Hematopoietic multipotent progenitor cell (in vitro differentiated cells): ENCODE data around the gene CPEB3. TPM values are rescaled to one million over a fixed set of nuclear protein-coding genes. Genes with fewer than 3 reads are reported as not detected.
"Not testable (repeated sequence)": the region's sequence is repeated elsewhere in the genome, so short reads cannot be mapped to it uniquely, and the experiment has no call there.

Experiments
- DNase-seq, 3 donors: peaks; one replicate each; pipeline ENCODE4 v3.0.0-alpha.2; 2011 to 2015; ENCODE audit warnings: low read depth in 2 of 3, low spot score in 2 of 3
- total RNA-seq: library from RNA; depleted of rRNA; stranded (reverse); fragments of >200 nt; gene quantifications from one replicate; pipeline ENCODE4 v1.2.3, GENCODE V29; 2012

Gene CPEB3
- total RNA-seq, 1 donor, result 1.9 TPM

GRCh38 chr10:92216608-92217007 is 74.3 kb downstream of the CPEB3 start:
- DNase-seq, result not testable (repeated sequence)

DNA sequence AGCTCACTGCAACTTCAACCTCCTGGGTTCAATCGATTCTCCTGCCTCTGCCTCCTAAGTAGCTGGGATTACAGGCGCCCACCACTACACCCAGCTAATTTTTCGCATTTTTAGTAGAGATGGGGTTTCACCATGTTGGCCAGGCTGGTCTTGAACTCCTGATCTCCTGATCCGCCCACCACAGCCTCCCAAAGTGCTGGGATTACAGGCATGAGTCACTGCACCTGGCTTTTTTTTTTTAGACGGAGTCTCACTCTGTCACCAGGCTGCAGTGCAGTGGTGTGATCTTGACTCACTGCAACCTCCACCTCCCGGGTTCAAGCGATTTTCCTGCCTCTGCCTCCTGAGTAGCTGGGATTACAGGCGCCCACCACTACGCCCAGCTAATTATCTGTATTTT is 75.7 kb downstream of the CPEB3 start:
- not testable (repeated sequence) for DNase-seq

DNA sequence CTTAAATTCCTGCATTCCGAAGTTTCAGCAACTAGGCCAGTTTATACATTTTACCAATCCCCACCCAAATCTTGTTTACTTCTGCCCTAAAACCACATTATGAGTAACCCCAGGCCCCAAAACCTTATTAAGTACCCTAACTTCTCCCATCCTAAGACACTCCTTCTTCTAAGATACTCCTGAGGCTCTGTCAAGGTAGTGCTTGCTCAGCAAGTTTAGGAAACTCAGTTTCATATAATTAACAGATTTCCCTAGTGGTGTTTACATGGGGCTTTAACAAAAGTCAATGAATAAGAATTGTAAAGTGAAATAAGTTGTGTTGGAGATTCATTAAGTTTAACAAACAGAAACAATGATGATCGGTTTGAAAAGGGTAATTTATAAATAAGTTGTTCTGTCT is 77.8 kb downstream of the CPEB3 start:
- DNase-seq, result no peak

GRCh38 chr10:92208736-92209135 is 82.1 kb downstream of the CPEB3 start:
- DNase-seq, result no peak

DNA sequence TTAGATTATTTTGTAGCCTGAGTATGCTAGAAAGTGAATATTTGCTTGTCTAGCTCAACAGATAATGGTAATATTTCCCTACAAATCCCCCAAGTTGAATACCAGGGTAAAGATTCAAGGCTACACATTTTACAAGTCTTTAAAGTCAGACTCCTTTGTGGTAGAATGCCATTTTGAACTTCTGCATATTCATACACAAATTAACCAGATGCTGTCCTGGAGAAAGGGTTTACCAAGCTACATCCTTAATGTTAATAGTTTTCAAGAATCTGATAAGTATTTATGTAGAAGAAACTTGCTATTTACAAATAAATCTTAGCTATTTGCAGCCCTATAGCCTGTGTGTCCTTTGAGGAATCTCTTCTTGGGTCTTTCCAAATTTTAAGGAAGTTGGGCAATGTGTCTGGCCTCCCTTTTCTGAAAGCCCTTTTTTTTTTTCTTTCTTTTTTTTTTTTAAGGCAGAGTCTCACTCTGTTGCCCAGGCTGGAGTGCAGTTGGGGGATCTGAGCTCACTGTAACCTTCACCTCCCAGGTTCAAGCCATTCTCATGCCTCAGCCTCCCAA is 82.6 kb downstream of the CPEB3 start:
- no peak for DNase-seq

DNA sequence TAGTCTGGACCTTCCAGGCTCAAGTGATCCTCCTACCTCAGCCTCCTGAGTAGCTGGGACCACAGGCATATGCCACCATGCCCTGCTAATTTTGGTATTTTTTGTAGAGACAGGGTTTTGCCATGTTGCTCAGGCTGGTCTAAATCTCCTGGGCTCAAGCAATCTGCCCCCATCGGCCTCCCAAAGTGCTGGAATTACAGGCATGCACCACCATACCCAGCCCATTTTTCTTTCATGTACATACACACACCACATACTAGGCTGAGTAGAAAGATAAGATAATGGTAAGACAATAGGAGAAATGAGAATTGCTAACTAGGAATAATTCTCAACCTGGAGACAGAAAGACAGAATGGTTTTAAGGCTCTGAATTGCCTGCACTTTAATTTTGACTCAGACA is 83.8 kb downstream of the CPEB3 start:
- DNase-seq, result no peak

DNA sequence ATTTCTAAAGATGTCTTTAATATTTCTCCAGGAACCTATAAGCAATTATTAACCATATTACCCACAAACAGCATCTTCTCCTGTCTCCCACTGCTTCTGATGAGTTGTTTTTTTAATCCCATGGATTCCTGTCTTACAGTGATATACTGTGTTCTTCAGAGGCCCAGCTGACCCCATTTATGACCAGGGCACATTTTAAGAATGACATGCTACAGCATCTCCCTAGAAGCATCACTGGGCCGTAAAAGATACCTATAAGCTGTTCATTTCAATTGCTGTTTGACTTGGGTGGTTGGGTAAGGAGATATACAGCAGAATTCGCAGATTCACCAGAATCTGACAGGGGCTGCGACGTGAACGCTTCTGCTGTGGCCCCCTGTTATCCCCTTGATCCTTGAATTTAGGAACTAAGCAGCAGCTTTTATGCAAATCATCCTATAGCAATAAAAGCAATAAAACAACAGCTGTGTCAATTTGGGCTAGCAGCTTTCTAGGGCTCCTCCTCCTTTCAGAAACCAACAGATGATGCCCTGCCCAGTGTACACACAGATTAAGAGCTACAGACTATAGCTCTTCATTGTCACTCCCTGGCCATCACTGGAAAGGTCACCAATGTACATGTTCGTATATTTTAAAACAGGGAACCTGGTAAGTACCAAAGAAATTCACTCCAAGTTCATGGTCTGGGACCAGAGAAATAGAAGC is 86.8 kb downstream of the CPEB3 start:
- DNase-seq, result no peak

DNA sequence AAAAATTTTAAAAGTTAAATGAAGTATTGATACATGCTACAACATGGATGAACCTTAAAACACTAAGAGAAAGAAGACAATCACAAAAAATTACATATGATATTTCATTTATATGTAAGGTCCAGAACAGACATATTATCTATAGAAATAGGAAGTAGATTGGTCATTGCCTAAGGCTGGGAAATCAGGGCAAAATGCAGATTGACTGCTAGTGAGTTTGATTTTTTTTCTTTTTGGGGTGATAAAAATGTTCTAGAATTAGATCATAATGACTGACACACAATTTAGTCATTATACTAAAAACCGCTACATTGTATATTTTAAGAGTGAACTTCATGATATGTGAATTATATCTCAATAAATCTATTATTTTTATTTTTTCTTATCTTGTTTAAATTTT is 88.3 kb downstream of the CPEB3 start:
- no peak for DNase-seq

DNA sequence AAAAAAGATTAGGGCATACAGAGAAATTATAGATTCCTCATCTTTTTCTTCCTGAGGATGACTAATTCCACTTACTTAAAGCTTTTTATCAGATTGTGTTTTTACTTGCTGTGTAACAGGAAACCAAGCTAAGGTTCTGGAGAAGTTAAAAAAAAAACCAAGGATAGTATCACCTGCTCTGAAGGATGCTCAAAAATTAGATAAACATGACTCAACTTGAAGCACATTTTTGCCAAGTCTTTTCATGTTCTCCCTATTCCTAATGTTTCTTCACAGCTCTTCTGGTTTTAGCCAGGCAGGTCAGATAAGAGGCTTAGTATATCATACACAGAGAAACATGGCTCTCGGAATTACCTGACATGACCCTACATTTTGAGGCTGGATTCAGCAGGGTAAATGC is 90.3 kb downstream of the CPEB3 start:
- no peak for DNase-seq

GRCh38 chr10:92187101-92187500 is 103.8 kb downstream of the CPEB3 start:
- no peak for DNase-seq

- no peak for DNase-seq
Measured at GRCh38 chr10:92184977-92185376, 105.9 kb downstream of the CPEB3 start.

DNA sequence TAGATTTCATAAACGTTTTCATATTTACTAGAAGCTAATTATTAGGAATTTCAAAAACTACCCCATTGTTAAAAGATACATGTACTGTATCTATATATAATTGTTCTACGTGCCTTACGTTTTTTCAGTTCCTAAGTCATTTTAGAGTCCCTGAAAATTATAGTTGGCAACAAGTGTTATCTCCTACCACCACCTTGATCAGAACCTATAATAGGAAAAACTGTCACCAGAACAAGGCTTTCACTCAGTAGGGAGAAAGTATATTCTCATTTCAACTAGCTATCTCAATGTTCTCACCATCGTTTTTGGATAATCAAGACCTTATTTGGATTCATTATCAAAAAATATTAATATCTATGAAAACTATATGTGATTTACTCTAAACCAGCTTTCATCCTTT is 107.7 kb downstream of the CPEB3 start:
- no peak for DNase-seq

DNA sequence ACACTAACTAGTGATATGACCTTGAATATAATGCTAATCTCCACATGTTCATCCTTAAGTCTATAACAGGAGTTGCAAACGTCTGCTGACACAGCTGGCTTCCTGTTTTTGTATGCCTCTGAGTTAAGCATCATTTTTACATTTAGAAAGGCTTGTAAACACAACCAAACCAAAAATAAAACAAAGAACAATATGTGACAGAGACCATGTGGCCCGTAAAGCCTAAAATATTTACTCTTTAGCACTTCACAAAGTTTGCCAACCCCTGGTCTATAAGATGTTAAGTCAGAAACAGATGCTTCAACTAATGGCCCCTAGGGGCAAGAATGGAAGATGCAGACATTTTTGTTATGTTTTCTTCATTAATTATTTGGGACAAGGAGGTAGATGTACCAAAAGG is 109.3 kb downstream of the CPEB3 start:
- DNase-seq, result peak in 1 of 3 donors; percentile 28

GRCh38 chr10:92180399-92180798 is 110.5 kb downstream of the CPEB3 start:
- no peak for DNase-seq

- no peak for DNase-seq
Measured at GRCh38 chr10:92177546-92177945, 113.3 kb downstream of the CPEB3 start.

DNA sequence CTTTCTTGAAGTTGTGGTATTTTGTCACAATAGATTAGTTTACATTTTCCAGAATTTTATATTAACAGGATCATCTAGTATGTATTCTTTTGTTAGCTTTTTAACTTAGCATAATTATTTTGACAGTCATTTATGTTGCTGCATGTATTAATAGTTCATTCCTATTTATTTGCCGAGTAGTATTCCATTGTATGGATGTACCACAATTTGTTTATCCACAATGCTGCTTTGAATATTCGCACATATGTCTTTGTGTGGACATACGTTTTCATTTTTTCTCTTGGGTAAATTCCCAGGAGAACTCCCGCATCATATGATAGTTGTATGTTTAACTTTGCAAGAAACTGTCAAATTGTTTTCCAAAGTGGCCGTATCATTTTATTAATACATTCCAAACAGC is 115.7 kb downstream of the CPEB3 start:
- DNase-seq, result no peak

- no peak for DNase-seq
Measured at GRCh38 chr10:92173996-92174395, 116.9 kb downstream of the CPEB3 start.

DNA sequence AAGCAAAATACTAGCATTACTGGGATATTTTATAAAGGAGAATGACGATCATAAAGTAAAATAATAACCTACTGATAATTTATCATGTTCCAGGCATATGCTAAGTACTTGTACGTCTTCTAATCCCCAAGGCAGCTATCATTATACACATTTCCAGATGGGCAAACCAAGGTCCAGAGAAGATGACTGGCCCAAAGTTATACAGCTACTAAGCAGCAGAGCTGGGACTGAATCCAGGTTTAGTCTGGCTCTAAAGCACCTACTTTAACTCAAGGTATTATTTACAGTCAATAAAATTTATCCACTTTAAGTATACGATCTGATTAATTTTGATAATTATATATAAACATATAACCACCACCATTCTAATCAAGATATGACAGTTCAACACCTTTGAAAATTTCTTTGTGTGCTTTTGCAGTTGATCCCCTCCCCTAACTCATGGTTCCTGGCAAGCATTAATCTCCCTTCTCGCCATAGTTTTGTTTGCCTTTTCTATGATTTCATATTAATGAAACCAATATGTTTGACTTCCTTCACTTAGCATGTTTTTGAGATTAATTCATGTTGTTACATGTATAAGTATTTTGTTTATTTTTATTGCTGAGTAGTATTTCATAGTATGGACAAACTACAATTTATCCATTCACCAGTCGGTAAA is 126.7 kb downstream of the CPEB3 start:
- DNase-seq, result no peak

GRCh38 chr10:92162541-92162940 is 128.3 kb downstream of the CPEB3 start:
- DNase-seq, result no peak

DNA sequence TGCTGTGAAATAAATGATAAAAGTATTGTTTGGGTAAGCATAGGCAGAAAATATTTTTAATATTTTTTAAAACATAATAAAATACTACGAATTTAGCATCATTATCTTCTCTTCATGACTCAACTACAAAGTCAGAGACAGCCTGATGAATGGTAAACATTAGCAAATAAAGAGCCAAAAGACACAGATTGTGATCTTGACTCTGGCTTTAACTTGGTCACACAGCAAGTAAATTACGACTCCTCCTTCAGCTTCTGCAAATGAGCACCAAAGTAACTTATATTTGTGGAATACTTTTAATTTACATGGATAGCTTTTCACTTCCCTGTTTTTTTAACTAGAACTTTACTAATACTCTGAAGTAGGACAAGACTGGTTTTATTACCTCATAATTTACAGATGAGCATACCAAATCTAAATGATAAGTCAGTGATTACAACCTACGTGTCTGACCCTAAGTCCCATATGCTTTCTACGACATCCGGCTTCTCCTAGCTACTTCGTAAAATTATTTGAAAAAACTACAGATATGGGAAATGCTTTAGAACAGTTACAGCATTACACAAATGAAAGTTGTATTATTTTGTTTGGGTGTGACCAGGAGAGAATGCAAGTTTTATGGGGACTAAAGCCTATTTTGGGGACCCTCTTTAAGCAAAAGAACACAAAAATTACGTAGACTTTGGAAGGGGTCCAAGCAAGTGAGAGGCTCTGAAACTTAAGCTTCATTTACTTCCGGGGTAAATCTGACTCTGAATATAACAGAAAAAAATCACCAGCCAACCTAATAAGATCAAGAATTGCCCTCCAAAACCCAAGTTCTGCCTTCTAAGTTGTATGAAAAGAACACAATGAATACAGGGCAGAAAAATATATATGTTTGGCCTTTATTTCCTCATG is 133.8 kb downstream of the CPEB3 start:
- DNase-seq, result no peak

DNA sequence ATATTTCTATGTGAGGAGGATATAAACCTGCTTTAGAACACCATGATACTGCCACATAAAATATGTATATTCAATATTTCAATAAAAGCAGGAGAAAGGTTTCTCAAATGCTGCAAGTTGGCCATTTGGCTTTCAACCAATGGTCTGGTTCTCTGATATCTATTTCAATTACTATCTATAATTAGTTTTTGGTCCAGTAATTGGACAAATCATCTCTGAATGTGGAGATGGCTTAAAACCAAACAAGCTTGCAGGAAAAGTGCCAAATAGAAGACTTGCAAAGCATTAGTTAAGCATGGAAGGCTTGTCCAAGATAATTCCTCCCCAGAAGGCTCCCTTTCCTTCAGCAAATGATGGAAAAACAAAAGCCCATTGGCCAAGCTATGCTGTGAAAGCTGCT is 140.1 kb downstream of the CPEB3 start:
- DNase-seq, result no peak
